SK-N-SH treated with all-trans-retinoic acid at 6 μM for 48 hours (cell line): Measurements from ENCODE around the gene CGA.

Experiments used
- GLIS3 ChIP-seq: fragments of 250-450 bp; sonication (Bioruptor Pico); IDR thresholded peaks from 2 replicates; pipeline ENCODE4 v1.5.0; 2020; ENCODE audit warnings: mild to moderate bottlenecking, moderate library complexity
- ISL1 ChIP-seq: fragments of 250-450 bp; sonication (Bioruptor Pico); IDR thresholded peaks from 2 replicates; pipeline ENCODE4 v2.1.2; 2022; ENCODE audit warnings: mild to moderate bottlenecking, moderate library complexity
- OSR1 ChIP-seq: fragments of 250-450 bp; sonication (Bioruptor Pico); IDR thresholded peaks from 2 replicates; pipeline ENCODE4 v1.8.0; 2022; ENCODE audit warnings: moderate library complexity, mild to moderate bottlenecking, inconsistent platforms
- RARB ChIP-seq: fragments of 250-450 bp; sonication (Bioruptor Pico); IDR thresholded peaks from 2 replicates; pipeline ENCODE4 v1.8.0; 2021; ENCODE audit warnings: mild to moderate bottlenecking, moderate library complexity
- SNAI2 ChIP-seq: fragments of 250-450 bp; sonication (Bioruptor Pico); IDR thresholded peaks from 2 replicates; pipeline ENCODE4 v1.5.0; 2020; ENCODE audit warnings: mild to moderate bottlenecking, moderate library complexity
- TCF4 ChIP-seq: fragments of 250-450 bp; sonication (Bioruptor Pico); IDR thresholded peaks from 2 replicates; pipeline ENCODE4 v1.8.0; 2021; ENCODE audit warnings: mild to moderate bottlenecking, moderate library complexity, borderline replicate concordance
- TOX ChIP-seq: fragments of 250-450 bp; sonication (Bioruptor Pico); IDR thresholded peaks from 2 replicates; pipeline ENCODE4 v1.8.0; 2021; ENCODE audit warnings: mild to moderate bottlenecking, moderate library complexity, borderline replicate concordance
- ZC3H10 ChIP-seq: fragments of 250-450 bp; sonication (Bioruptor Pico); IDR thresholded peaks from 2 replicates; pipeline ENCODE4 v1.5.1; 2021; ENCODE audit warnings: mild to moderate bottlenecking, moderate library complexity
- ZFP3 ChIP-seq: fragments of 250-450 bp; sonication (Bioruptor Pico); IDR thresholded peaks from 2 replicates; pipeline ENCODE4 v1.5.0; 2020; ENCODE audit warnings: mild to moderate bottlenecking, moderate library complexity
- TF ChIP-seq, protein P1 (sequence below): fragments of 250-450 bp; sonication (Bioruptor Pico); IDR thresholded peaks from 2 replicates; pipeline ENCODE4 v1.8.0; 2020; ENCODE audit warnings: mild to moderate bottlenecking, moderate library complexity, borderline replicate concordance
- TF ChIP-seq, protein P2 (sequence below): fragments of 250-450 bp; sonication (Bioruptor Pico); IDR thresholded peaks from 2 replicates; pipeline ENCODE4 v1.5.1; 2020; ENCODE audit warnings: low read depth, mild to moderate bottlenecking, moderate library complexity
- TF ChIP-seq, protein P3 (sequence below): fragments of 250-450 bp; sonication (Bioruptor Pico); IDR thresholded peaks from 2 replicates; pipeline ENCODE4 v1.5.0; 2020; ENCODE audit warnings: mild to moderate bottlenecking, moderate library complexity

DNA sequence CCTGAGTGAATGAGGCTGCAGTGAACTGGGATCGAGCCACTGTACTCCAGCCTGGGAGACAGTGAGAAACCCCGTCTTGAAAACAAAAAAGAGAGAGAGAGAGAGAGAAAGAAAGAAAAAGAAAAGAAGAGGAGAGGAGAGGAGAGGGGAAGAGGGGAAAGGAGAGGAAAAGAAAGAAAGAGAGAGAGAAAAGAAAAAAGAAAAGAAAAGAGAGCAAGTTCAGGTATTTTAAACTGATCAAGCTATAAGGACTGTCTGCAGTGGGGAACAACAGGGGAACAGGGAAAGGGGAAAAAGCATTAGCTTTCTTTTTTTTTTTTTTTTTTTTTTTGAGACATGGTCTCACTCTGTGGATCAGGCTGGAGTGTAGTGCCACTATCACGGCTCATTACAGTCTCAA is 2.5 kb downstream of the CGA start:
- TF ChIP-seq, protein P1, sequence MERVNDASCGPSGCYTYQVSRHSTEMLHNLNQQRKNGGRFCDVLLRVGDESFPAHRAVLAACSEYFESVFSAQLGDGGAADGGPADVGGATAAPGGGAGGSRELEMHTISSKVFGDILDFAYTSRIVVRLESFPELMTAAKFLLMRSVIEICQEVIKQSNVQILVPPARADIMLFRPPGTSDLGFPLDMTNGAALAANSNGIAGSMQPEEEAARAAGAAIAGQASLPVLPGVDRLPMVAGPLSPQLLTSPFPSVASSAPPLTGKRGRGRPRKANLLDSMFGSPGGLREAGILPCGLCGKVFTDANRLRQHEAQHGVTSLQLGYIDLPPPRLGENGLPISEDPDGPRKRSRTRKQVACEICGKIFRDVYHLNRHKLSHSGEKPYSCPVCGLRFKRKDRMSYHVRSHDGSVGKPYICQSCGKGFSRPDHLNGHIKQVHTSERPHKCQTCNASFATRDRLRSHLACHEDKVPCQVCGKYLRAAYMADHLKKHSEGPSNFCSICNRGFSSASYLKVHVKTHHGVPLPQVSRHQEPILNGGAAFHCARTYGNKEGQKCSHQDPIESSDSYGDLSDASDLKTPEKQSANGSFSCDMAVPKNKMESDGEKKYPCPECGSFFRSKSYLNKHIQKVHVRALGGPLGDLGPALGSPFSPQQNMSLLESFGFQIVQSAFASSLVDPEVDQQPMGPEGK (CRISPR knock-in tag) = no peak
- no peak for TF ChIP-seq TOX (CRISPR knock-in tag)
- no peak for TF ChIP-seq TCF4 (CRISPR knock-in tag)
- TF ChIP-seq GLIS3 = no peak
- TF ChIP-seq SNAI2 (CRISPR knock-in tag) = no peak
- TF ChIP-seq ZFP3 = no peak
- no peak for TF ChIP-seq RARB (CRISPR knock-in tag)
- TF ChIP-seq, protein P2, sequence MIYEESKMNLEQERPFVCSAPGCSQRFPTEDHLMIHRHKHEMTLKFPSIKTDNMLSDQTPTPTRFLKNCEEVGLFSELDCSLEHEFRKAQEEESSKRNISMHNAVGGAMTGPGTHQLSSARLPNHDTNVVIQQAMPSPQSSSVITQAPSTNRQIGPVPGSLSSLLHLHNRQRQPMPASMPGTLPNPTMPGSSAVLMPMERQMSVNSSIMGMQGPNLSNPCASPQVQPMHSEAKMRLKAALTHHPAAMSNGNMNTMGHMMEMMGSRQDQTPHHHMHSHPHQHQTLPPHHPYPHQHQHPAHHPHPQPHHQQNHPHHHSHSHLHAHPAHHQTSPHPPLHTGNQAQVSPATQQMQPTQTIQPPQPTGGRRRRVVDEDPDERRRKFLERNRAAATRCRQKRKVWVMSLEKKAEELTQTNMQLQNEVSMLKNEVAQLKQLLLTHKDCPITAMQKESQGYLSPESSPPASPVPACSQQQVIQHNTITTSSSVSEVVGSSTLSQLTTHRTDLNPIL = no peak
- TF ChIP-seq, protein P3, sequence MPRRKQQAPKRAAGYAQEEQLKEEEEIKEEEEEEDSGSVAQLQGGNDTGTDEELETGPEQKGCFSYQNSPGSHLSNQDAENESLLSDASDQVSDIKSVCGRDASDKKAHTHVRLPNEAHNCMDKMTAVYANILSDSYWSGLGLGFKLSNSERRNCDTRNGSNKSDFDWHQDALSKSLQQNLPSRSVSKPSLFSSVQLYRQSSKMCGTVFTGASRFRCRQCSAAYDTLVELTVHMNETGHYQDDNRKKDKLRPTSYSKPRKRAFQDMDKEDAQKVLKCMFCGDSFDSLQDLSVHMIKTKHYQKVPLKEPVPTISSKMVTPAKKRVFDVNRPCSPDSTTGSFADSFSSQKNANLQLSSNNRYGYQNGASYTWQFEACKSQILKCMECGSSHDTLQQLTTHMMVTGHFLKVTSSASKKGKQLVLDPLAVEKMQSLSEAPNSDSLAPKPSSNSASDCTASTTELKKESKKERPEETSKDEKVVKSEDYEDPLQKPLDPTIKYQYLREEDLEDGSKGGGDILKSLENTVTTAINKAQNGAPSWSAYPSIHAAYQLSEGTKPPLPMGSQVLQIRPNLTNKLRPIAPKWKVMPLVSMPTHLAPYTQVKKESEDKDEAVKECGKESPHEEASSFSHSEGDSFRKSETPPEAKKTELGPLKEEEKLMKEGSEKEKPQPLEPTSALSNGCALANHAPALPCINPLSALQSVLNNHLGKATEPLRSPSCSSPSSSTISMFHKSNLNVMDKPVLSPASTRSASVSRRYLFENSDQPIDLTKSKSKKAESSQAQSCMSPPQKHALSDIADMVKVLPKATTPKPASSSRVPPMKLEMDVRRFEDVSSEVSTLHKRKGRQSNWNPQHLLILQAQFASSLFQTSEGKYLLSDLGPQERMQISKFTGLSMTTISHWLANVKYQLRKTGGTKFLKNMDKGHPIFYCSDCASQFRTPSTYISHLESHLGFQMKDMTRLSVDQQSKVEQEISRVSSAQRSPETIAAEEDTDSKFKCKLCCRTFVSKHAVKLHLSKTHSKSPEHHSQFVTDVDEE (CRISPR knock-in tag) = no peak
- TF ChIP-seq OSR1 = no peak
- no peak for TF ChIP-seq ZC3H10 (CRISPR knock-in tag)
- no peak for TF ChIP-seq ISL1
